Fibroblast of the conjunctiva (primary cell): ENCODE results near the gene NFKBIB.

ENCODE experiments used
- DNase-seq: peaks from one replicate; pipeline ENCODE4 v3.0.0-alpha.2; 2010; ENCODE audit warnings: low read depth

NFKBIB gene

DNA sequence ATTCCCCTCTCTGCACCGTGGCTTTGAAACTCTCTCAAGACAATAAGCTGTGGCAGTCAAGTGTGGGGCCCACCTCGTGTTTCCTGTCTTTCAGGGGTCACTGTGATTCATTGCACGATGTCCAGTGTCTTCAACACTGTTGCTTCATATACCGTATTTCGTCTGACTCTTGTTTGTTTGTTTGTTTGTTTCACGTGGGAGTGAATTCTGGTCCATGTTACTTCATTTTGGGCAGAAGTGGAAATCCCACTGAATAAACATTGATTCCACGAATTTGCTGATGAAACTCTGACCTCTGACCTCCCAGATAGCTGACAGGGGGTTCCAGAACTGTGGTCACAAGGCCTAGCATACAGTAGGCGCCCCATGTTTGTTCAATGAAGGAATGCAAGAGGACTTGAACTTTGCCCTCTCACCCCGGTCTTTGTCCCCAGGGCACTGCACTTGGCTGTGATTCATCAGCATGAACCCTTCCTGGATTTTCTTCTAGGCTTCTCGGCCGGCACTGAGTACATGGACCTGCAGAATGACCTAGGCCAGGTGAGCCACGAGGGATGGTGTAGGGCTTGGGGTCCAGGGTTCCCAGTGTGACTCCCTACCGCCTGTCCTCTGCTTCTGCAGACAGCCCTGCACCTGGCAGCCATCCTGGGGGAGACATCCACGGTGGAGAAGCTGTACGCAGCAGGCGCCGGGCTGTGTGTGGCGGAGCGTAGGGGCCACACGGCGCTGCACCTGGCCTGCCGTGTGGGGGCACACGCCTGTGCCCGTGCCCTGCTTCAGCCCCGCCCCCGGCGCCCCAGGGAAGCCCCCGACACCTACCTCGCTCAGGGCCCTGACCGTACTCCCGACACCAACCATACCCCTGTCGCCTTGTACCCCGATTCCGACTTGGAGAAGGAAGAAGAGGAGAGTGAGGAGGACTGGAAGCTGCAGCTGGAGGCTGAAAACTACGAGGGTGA, 5.1 kb downstream of the NFKBIB start:
- no peak for DNase-seq

DNA sequence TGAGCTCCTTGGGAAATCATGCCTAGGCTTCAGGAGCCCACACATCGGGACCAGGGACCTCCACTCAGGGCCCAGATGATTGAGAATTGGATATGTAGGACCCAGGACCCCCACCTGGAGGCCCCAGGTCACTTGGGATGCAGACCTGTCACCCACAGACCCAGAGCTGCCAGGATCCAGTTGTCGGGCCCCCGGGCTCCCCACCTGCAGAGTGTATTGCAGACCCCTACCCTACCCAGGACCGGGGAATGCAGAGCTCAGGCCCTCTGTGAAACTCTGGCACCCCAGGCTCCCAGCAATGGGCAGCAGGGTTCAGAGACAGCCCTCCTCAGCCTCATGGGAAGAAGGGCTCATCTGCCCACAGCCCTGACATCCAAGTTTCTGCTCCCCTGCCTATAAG, 5.9 kb downstream of the NFKBIB start:
- DNase-seq, result no peak

DNA sequence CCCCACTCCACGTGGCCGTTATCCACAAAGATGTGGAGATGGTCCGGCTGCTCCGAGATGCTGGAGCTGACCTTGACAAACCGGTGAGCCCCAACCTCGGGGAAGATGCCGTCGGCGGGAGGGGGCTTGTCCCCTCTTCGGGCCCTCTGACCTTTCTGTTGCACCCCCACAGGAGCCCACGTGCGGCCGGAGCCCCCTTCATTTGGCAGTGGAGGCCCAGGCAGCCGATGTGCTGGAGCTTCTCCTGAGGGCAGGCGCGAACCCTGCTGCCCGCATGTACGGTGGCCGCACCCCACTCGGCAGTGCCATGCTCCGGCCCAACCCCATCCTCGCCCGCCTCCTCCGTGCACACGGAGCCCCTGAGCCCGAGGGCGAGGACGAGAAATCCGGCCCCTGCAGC, 7.5 kb downstream of the NFKBIB start:
- DNase-seq, result no peak

DNA sequence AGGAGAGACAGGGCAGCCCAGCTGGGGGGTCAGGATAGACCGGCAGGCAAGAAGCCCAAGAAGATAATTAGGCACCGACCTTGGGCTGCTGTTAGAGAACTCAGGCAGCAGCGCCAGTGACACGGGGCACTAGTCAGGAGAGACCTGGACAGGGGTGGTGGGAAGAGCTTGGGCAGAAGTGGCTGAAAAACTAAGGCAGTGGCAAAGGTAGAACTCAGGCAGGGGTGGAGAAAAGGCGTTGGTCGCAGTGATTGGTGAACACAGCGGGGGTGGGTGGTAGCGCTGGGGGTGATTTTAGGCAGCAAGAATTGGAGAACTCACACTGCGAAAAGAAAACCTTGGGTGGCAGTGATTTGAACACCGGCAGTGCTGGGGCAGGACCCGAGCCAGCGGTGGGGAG, 7.9 kb downstream of the NFKBIB start:
- no peak for DNase-seq

DNA sequence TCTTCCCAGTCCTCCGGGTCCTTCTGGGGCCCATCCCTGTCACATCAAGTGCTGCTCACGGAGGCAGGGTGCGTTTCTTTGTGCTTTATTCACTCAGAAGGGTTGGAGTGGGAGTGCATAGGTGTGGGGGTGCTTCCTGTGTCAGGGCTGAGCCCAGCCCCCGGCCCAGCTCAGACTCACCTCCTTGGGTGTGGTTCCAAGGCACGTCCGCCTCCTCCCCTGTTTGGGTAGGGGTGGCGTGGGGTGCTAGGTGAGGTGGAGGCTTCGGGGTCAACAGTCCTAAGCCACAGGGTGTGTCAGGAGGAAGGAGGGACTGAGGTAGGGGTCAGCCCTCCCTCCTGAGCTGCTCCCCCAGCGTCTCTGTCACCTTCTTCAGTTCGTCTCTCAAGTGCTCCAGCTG, 9.1 kb downstream of the NFKBIB start:
- no peak for DNase-seq

DNA sequence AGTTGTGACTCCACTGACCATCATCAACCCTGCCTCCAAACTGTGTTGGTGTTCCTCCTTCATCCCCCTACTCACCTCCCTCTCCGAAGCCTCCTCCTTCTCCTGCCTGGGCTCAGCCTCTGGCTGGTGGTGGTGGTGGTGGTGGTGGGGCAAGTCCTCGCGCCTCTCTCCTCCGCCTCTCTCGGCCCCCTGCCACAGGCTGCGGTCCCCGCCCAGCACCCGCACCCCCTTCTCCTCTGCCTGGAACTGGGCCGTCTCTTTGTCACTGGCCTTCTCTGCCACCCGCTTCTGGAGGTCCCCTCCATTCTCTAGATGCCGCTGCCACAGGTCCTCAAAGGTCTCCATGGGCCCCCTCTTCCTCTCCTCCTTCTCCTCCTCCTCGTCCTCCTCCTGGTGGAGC, 10.7 kb downstream of the NFKBIB start:
- no peak for DNase-seq

DNA sequence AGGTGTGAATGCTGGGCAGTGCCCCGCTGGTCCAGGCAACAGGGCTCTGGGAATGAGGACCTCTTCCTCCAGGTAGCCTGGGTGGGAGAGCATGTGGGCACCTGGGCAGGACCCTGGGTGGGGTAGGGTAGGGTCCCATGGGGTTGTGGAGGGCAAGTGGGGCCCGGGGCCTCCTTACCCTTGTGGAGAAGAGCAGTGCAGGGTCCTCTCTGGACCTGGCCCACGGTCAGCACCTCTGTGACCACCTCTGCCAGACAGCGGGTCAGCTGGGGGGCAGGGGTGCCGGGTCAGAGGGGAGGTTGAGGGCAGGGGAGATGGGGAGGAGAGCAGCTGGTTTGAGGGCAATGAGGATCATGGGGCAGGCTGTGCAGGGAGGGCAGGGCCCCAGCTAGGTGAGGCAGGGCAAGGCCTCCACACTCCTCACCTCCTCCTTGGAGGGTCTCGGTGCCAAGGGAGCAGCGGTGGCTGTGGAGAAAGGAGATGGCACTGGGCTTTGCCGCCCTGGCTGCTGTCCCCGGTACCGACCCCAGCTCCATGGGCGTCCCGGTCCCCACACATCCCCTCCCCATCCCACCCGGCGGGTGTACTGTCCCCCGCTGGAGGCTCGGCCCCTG, 11.7 kb downstream of the NFKBIB start:
- no peak for DNase-seq

DNA sequence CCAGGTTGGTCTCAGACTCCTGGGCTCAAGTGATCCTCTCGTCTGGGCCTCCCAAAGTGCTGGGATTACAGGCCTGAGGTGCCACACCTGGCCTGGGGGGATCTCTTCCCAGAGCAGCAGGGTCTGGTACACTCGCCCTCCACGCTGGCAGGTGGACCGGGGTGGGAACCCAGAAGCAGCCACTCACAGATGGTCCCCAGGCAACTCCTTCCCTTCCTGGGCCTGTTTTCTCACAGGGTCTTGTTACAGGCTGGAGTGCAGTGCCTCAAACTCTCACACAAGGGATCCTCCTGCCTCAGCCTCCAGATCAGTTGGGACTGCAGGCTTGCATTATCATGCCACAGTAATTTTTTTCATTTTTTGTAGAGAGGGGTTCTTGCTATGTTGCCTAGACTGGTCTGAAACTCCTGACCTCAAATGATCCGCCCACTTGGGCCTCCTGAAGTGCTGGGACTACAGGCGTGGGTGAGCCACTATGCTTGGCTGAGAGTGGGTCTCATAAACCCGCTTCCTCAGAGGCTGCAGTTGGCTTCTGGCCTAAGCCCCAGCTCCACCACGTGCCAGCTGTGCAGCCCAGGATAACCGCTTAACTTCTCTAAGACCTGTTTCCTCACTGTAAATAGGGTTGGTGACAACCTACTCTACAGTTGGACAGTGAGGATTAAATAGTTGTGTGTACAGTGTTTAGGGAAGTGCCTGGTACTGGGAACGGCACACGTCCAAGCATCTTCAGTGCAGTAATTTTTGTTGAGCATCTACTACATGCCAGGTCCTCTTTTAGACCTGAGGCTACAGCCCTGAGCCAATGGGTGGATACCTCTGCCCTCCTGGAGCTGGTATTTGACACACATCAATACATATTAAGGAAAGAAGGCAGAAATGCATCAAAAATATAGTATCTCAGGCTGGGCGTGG, 13.1 kb downstream of the NFKBIB start:
- DNase-seq, result no peak

DNA sequence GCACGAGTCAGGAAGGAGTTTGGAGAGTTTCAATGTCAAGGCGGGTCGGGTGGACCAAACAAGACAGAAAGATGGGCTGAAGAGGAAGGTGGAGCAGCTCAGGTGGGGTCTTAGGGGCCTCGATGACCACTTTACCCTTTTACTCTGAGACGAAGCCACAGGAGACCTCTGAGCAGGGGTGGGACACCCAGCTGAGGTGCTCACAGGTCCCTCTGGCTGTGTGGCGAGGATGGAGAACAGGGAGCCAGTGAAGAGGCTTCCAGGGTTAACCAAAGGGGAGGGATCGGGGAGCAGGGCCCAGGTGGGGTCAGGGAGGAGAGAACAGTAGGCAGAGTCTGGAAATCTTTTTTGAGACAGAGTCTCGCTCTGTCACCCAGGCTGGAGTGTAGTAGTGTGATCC, 14.2 kb downstream of the NFKBIB start:
- DNase-seq, result no peak

DNA sequence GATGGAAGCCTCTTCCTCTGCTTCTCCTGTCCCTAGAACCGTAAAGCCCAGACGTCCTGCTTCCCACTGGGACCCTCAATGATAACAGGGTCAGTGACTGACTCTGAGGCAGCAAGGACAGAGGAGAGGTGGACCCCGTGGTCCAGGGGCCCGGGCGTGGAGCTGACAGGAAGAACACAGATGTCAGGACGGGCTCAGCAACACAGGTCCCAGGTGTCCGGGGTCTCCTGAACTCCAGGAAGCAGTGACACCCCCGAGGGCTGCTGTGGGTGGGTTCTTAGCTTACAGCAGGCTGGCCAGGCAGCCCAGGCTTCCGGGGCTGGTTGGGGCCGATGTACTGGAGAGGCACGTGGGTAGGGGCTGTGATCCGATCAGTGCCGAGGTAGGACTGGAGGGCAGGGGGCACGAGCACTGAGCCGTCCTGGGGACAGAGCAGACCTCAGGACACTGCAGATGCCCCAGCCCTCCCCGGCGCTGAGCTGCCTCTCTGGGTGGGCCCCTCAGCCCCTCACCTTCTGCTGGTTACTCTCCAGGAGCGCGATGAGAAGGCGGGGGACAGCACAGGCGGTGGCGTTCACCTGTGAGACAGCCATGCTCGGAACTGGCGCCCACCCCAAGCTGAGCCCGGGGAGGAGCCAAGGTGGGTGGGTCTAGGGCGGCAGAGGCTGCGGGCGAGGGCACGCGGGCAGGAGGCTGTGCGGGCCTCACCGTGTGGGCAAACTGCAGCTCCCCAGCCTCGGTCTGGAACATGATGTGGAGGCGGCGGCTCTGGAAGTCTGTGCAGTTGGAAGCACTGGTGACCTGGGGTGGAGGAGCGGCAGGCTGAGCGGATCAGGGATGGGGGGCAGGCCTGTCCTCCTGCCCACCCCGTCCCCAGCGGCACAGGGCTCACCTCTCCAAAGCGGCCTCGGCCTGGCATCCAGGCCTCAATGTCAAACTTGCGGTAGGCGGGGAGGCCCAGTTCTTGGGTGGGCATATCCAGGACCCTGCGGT, 15.9 kb downstream of the NFKBIB start:
- DNase-seq, result no peak

DNA sequence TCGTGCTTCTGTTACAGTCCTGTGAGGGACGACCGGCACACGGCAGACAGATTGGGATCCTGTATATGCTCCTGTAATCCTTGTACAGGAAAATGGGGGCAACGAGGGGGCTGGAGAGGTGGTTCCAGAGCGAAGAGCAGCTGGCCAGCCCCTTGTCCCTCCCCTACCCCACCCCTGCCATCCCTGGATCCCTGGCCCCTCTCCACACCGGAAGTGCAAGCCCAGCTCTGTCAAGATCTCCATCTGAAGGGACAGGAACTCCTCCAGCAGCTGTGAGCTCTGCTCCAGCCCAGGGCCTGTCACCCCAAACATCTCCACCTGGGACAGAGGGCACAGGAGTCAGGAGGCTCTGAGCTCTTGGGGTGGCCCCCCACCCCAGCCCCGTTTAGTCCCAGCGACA, 17.7 kb downstream of the NFKBIB start:
- DNase-seq, result no peak

DNA sequence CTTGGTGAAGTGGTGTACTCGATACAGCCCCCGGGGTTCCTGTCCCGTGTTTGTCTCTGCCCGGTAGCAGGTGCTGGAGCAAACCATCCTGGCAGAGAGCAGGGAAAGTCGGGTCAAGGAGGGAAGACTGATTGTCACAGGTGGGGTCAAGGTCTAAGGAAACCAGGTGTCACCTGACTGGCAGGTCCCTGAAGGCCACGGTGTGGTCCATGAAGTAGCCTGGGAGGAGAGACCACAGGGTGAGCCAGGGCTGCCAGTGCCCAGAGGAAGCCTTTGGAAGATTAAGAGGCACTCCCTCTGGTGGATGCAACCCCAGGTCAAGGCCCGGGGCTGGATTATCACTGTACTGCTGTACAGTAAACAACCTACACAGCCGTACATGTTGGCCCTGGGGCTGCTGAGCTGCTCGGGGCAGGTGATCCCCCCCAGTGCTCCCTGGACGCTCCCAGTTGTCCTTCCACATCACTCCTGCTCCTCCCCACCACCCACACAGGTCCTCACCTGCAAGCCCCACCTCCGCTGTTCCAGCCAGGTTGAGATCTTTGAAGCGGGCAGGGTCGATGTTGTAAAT, 18.2 kb downstream of the NFKBIB start:
- no peak for DNase-seq

DNA sequence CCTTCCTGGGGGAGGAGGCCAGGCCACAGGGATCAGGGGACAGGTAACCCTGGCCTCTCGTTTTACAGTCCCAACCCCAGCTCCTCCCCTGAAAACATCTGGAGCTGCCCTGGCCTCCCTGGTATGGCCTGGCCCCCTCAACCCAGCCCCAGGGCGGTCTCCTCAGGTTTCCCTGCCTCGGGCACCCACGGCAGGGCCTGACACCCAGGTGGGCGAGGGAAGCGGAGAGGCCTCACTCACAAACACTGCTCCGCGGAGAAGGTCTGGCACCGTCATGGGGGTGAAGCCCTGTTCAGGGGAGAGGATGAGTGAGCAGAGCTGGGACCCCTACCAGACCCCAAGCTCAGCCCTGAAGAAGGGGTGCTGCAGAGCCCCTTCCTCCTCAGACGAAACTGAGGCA, 18.8 kb downstream of the NFKBIB start:
- no peak for DNase-seq

DNA sequence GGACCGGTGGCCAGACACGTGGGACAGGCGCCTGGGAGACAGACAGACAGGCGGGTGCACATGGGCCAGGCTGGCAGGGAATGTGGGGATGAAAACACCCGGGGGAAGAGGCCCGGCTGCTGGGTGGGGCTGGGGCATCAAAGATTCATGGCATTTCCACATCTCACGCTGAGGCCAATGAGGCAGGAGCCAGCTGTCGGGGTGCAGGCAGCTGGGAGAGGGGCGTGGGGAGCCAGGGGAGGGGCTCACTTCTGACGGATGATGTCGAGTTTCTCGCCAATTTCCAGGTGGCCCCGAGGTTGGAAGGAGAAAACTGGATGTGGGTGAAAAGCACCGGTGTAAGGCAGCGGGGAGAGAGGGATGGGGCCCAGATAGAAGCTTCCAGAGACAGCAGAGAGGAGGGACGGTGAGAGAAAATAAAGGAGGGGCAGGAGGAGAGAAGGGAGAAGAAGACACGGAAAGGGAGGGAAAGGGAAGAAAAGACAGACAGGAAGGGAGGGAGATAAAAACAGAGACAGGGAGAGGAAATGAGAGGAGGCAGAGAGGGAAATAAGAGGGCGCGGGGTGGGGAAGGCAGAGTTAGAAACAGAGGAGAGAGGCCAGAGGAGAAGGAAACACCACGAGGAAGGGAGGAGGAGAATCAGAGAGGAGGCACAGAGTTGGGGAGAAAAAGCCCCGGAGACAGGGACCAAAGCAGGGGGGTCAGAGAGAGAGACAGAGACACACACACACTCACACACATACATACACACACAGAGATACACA, 20.2 kb downstream of the NFKBIB start:
- no peak for DNase-seq

DNA sequence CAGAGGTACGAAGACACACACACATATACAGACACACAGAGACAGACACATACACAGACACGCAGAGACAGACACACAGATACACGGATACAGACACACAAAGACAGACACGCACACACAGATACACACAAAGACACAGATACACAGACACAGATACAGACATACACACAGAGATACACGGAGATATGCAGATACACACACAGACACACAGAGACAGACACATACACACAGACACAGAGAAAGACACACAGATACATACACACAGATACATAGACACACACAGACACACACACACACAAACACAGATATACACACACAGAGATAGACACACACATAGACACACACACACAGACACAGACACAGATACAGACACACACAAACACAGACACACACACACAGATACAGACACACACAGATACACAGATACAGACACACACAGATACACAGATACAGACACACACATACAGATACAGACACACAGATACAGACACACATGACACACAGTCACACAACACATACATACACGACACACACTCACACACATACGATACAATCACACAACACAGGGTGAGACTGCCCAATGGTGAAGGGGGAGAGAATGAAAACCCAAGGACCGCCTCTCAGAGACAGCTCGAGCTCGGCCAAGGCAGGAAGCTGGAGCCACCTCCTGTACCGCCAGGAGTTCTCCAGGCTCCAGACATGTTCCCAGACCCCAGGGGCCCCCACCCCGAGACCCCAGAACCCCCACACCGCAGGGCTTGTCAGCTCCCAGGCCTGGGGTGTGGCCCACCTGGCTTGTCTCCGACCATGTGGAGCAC, 21.0 kb downstream of the NFKBIB start:
- DNase-seq, result no peak

DNA sequence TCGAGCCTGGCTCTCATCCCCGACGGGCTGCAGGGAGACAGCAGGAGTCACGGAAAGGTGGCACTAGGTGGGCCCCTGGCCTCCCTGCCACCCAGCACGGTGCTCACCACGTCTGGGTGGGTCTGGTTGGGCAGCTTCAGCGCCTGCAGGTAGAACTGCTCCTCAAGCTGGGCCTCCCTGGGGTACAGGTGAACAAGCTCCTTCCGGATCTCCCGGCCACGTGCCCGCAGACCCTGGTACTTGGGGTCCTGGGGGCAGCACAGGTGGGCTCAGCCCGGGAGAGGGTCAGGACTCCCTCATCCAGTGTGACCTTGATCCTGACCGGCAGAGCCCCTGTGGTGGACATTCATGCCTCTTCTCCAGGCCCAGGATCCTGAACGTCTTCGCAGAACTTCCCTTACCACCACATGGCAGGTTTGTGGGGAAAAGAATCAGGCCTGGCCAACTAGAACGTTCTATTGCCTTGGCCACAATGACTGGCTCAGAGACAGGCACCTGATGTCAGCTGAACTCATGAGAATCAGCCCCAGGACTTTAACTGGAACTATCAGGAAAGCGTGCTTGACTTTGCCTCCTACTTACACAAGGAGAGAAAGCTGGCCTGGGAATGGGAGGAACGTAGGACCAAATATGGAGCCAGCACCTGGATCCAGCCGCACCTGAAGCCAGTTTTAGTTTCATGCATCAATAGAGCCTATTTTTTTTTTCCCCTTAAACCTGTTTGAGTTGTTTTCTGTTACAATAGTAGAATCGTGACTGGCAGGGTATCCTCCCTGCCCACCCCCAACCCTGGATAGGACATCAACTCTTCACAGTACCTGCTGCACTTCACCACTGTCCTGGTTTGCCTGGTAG, 21.9 kb downstream of the NFKBIB start:
- no peak for DNase-seq

DNA sequence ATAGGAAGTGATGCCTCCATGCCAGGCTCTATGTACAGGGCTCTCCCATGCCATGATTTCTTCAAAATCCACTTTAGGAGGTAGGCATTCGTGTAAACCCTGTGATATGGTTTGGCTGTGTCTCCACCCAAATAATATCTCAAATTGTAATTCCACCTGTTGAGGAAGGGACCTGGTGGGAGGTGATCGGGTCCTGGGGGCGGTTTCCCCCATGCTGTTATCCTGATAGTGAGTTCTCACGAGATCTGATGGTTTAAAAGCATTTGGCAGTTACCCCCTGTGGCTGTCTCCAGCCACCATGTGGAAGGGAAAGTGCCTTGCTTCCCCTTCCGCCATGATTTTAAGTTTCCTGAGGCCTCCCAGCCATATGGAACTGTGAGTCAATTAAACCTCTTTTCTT, 22.7 kb downstream of the NFKBIB start:
- no peak for DNase-seq

DNA sequence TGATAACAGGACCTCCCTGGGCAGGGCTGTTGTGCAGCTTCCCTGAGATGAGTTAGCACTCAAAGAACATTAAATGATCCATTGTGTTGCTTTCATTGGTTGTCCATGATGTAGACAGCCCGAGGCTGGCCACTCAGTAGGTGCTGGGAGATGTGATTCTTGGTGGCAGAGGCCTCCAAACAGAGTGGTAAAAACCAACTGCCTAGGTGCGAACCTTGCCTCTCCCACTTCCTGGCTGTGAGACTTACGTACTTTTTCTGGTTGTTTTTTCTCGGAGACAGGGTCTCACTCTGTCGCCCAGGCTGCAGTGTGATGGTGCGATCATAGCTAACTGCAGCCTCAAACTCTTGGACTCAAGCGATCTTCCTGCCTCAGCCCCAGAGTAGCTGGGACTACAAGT, 24.6 kb downstream of the NFKBIB start:
- no peak for DNase-seq
